Stimulated activated CD4-positive, alpha-beta T cell treated with anti-CD3 and anti-CD28 coated beads, Interleukin-1b, Interleukin-23, amount 100 ng/mL, for 1 hour (primary cell): ENCODE data around the gene ABCA12.

Experiments
- DNase-seq, 2 donors: peaks; one replicate each; pipeline ENCODE4 v3.0.0-alpha.2; 2020; ENCODE audit warnings: low read depth in 2 of 2

The ABCA12 gene

GRCh38 chr2:215038421-215038820 is 100.0 kb downstream of the ABCA12 start:
- no peak for DNase-seq

DNA sequence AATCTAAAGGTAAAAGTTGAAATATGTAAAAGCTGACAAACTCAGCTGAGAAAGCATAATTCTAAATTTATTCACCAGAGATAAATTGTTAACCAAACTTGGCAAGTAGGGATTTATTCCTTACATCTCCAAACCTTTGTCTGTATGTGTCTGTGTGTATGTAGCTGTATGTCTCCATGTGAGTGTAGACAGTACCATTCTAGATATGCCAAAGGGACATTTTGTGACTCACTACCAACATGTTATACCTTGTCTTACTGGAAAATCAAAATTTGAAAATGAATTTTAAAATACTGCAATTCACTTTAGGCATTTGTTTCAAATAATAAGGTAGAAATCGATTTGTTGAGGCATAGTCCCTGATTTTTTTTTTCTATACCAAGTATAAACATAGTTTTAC is 102.1 kb downstream of the ABCA12 start:
- DNase-seq = no peak

DNA sequence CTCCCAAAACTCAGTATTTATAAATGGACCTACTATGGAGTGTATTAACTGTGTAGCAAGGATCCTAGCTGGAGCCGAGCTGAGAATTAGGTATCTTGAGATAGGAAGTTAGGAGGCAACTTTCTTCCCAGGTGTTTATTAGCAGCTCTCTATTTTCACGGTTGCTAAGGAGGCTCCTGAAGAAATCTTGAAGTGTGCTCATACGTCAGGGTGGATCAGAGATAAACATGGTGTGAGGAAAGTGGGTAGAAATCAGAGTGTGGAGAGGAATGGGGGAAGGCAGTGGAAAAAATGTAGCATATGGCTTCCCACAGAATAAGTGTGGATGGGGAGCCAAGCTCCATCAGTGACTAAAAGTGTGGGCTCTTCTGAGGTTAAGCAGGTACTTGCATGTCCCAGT is 104.3 kb downstream of the ABCA12 start:
- DNase-seq = no peak

- no peak for DNase-seq
Observed at GRCh38 chr2:215032153-215032552, 106.3 kb downstream of the ABCA12 start.

DNA sequence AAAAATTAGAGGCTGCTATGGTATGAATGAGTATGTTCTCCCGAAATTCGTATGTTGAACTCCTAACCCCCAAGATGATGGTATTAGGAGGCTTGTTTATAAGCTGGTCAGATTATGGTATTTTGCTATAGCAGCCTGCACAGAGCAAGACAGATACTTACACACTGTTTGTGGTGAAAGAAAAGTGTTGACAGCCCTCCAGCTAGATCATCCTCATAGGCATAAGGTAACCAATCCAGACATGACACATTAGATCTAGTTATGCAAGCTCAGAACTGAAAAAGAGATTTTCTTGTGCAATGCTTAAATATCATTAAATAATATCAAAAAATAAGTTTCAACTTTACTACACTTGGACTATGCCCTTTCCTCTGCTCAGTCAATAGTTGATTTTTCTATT is 107.1 kb downstream of the ABCA12 start:
- no peak for DNase-seq

DNA sequence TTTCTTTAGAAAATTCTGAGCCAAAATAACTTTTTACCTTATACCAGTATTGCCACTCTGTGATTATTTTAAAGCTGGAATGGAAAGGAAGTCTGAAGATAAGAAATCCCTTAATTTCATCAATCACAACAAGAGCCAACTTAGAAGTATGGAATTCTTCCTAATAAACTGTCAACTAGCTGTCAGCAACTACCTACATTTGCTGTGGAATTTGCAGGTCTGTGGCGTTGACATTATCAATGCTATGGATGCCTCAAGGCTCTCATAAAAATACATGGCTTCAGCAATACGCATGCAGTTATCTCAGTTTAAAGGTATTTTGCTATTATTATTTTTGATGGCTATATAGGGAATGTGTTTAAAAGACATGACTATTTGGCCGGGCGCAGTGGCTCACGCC is 108.5 kb downstream of the ABCA12 start:
- no peak for DNase-seq

DNA sequence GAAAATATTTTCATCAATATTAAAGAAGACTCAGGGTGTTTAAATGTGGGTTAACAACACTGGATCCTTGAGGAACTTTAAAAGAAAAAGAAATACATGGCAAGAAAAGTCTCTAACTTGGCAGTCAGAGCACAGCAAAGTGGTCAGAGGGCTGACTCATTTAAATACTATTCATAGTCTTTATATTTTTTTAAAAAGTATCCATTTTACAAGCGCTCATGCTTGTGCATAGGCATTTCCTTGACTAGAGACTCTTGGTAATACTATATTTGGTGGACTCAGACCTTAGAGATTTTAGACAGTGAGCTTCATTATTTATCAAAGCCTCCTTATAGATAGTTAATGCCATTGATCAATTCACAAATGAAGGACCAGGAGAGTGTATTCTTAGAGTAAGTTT is 110.2 kb downstream of the ABCA12 start:
- DNase-seq = no peak

DNA sequence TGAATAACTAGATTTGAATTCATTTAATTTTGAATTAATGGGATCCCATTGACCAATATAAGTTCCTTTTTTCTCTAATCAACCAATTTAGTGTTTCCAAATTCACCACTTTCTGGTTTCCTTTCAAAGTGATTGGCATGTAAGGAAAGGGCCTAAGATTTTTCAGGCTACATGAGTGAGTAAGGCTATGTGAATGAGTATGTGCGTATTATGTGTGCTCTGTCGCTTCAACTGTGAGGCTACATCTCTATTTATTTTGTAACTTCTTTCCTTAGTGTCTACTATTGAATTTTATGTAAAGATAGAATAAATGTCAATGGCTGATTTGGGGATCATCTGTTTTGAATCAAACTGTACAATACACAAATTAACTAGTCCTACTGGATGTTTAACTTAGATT is 110.6 kb downstream of the ABCA12 start:
- no peak for DNase-seq

GRCh38 chr2:215022910-215023309 is 115.5 kb downstream of the ABCA12 start:
- no peak for DNase-seq

DNA sequence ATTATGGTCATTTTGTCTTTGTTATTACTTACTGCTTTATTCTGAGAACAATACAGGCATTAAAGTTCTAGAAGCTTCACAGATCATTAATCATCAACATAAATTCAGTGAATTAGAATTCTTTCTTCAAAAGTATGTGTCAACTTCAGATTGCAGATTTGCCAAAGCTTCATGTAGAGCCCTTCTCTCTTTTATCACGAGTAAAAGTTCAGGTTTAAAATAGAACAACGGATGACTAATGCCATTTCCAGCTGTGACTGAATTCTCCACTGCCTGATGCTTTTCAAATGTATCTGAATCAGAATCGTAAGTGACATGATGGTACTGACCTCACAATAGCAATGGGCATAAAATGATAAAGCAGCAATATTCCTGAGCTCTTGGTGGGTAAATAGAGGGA is 116.0 kb downstream of the ABCA12 start:
- DNase-seq = no peak

GRCh38 chr2:215020283-215020682 is 118.1 kb downstream of the ABCA12 start:
- DNase-seq = no peak

DNA sequence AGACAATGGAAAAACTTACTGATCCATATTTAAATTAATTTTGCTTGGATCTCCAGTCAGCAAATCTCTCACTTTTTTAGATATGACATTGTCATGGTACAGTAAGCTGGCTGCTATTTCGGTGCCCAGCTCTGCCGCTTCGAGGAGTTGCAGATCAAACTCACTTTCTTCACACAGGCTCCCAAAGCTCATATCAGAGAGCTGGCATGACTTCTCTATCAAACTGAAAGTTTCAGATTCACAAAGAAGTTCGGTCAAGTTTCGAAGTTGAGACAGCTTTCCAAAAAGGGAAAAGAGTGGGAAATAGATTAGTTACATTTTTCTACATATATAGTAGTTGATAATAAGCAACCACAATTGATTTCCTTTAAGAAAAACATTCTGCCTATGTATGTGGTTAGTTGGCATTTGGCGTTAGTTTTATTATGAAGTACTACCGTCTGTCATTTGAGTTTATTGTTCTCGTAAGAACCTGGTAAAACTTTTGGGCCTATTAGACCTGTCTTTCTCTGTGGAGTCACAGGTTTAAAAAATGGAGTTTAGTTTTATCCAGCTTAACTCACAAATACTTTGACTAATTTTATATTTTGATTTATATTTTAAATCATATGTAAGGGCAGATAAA is 118.8 kb downstream of the ABCA12 start:
- no peak for DNase-seq

GRCh38 chr2:215019085-215019484 is 119.3 kb downstream of the ABCA12 start:
- no peak for DNase-seq

GRCh38 chr2:215015421-215015820 is 123.0 kb downstream of the ABCA12 start:
- DNase-seq = no peak

DNA sequence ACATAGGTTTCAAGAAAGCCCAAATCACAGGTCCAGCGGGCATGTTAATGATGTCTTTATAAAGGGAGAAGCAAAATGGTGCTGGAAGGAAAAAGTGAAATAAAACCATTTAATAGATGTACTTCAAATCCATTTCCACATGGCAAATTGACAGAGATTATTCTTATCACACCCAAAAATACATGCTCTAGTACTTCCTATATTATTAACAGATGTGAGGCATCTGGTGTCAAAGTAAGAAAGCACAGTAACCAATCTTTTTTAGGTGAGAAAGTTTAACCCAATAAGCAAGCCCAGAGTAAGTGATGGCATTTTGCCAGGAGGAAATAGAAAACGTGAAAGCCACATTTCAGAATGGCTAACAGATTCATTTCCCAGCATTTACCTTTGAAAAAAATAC is 128.0 kb downstream of the ABCA12 start:
- no peak for DNase-seq

DNA sequence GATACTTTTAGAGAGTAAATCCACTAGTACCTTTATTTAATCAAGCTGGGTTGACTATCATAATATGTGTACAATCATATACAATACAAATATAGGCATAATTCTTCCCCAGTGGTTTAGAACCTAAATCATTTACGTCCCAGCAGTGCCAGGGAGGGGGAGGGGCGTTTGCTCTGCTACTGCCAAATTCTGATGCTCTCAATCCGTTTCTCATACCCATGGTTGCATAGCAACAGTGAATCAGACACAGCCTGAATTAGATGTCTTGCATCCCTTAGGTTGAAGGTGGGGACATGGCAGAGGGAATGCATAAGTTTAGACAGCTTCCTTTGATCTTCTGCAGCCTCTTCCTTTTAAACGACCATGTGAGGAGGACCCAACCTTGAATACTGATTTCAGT is 135.4 kb downstream of the ABCA12 start:
- DNase-seq = no peak

DNA sequence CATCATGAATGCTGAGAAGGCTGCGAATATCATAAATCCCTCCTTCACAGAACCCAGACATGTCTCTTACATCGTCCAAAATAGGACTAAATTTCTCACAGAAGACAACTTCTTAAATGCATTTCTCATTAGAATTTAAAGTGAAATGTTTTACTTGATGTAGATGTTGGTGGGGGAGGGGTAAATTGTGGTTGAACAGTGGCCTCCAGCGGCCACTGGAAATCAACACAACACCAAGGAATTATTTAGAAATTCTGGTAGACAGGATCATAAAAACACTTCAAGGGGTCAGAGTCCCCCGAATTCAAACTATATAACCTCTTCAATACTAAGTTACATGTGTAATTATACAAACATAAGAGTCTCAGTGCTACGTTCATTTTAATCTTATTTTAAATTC is 135.9 kb downstream of the ABCA12 start:
- no peak for DNase-seq

- DNase-seq = no peak
Observed at GRCh38 chr2:215000721-215001120, 137.7 kb downstream of the ABCA12 start.

- no peak for DNase-seq
Observed at GRCh38 chr2:214995926-214996670, 142.3 kb downstream of the ABCA12 start.

DNA sequence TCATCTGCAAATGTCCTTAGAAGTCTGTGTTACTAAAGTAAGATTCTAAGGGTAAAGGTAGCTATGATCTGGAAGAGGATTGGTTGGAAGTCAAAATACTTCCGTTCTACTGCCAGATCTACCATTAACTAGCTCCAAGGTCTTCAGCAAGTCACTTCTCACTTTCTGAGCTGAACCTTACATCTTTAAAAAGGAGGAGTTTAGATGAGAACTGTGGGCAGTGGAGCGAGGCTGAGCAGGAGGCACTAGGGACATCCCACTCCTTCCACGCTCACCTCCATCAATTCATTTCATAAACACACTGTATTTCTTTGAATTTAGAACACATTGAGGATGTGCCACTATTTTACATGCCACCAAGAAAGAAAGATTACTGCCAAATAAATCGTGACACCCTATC is 143.0 kb downstream of the ABCA12 start:
- DNase-seq = no peak

DNA sequence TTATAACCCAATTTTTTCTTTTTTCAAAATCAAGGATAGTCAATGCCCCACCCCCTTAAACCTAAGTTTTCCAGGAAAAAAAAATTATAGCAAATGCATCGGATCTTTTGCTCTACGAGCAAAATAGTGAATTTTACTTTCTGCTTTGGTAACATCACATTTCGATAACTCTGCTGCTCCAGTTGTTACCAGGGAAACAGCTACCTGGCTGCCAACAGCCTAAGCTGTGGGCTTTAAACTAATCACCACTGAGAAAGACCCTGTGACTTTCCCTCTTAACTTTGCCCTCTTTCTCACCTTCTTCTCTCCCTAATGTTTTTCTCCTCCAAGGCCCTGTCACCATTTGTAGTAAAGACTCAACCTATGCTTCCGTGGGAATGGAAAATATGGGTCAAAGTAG is 145.5 kb downstream of the ABCA12 start:
- no peak for DNase-seq

- no peak for DNase-seq
Observed at GRCh38 chr2:214989187-214989586, 149.2 kb downstream of the ABCA12 start.

DNA sequence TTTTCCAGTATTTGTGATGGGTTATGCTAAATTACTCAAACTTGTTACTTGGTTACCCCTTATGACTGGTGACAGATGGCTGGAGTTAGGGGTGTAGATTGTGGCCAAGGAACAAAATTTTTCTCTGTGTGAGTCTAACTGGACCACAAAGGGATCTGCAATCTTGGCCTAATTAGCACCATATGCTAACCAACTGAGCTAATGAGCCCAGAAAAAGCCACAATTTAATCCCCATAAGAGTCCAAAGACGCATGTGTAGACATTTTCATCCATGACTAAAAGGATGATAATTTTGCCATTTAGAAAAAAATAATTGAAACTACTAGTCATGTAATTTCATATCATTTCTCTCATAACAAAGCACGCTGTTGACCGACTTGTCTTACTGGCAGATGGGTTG is 151.2 kb downstream of the ABCA12 start:
- DNase-seq = no peak

DNA sequence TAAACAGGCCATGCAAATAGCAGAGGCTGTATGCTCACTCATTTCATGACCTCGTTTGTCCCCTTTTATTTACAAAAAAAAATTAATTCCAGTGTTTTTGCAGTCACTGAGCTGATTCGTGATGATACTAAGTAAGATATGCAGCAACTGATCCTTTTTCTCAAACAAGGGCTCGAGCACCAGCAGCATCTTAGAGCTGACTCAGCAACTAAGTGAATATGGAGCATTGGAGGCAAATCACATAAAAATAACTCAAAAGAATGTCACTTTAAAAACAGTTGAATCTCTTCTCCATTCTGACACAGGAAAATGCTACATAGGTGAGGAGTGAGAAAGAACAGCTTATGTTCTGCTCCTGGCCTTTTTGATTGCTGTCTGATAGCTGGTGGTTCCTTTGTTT is 152.8 kb downstream of the ABCA12 start:
- no peak for DNase-seq
